GM19239 (cell line): Measurements from ENCODE around the gene USP21.
"Not testable (repeated sequence)": the region's sequence is repeated elsewhere in the genome, so short reads cannot be mapped to it uniquely, and the experiment has no call there.

Experiments used
- DNase-seq: peaks from one replicate; pipeline ENCODE4 v3.0.0; 2011; ENCODE audit warnings: low spot score; ENCODE audit not compliant: insufficient read length
- FAIRE-seq: peaks from 2 replicates; lab custom pipeline; 2011; peaks lifted over from hg19 to GRCh38; lab: Jason Lieb, UNC

USP21 gene, protein sequence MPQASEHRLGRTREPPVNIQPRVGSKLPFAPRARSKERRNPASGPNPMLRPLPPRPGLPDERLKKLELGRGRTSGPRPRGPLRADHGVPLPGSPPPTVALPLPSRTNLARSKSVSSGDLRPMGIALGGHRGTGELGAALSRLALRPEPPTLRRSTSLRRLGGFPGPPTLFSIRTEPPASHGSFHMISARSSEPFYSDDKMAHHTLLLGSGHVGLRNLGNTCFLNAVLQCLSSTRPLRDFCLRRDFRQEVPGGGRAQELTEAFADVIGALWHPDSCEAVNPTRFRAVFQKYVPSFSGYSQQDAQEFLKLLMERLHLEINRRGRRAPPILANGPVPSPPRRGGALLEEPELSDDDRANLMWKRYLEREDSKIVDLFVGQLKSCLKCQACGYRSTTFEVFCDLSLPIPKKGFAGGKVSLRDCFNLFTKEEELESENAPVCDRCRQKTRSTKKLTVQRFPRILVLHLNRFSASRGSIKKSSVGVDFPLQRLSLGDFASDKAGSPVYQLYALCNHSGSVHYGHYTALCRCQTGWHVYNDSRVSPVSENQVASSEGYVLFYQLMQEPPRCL

DNA sequence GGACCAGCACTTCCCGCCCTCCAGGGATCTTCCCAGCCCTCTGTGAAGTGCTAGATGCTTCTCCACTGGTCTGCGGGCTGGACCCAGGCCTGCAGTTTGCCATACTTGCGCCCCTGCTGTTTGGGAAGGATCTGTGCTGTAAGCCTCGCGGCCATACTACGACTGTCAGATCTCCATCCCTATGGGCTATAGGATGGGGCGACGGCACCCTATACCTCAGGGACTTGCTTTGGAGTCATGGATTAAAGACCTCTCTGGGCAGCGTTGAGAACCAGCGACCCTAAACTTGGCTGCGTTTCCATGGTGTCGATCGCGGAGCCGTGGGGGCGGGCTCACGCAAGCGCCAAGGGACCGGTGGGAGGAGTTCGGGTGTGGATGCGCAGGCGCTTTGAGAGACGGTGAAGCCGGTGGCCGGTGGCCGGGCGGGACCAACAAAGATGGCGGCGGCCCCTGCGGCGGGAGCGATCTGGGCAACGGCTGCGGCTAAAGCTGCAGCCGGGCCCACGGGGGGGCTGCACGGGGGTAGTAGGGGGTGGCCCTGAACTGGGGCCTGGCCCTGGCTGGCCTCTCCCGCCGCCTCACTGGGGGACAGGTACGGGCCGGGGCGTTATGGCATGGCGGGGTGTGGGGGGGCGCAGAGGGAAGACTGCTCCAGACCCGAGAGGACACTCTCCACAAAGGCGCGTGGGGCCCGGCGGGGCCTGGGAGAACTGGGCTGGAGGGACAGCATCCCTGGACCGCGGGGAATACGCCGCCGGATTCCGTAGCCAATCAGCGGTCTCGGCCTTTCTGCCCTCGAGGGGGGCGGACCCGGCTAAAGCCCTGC lies at the start of gene USP21:
Gene USP21, plus strand, starts transcription at position 414 of the 826 bp plus-strand sequence. CDS start 1,141 bp downstream, outside the sequence.
- peak; percentile 90 for DNase-seq
- FAIRE-seq, result peak; percentile 80

DNA sequence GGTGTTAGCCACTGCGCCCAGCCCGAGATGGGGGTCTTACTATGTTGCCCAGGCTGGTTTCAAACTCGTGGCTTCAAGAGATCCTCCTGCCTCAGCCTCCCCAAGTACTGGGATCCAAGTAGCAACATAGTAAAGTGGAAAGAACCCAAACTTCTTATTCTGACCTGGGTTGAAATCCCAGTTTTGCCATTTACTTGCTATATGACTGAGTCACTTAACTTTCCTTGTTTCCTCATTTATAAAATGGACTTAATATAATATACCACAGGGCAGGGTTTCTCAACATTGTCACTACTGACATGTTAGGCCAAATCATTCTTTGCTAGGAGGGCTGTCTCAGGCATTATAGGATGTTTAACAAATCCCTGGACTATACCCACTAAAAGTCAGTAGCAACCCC lies 48.2 kb upstream of the USP21 start:
- FAIRE-seq, result no peak

DNA sequence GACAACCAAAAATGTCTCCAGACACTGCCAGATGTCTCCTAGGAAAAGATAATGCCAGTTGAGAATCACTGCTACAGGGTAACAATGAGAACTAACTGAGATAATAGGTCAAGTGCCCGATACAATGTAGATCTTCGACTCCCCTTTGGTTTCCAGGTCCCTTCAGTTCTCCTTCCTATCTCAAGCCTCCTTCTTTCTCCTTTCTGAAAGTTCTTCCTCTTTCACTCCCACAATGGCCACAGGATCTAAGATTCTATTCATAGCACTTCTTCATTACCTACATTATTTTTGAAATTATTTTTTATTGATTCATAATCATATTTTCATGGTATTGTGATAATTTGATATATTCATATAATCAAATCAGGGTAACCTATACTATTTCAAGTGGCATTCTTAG lies 47.8 kb upstream of the USP21 start:
- DNase-seq, result no peak

More for the DNA sequence above, 48.2 kb upstream of the USP21 start:
- no peak for DNase-seq

DNA sequence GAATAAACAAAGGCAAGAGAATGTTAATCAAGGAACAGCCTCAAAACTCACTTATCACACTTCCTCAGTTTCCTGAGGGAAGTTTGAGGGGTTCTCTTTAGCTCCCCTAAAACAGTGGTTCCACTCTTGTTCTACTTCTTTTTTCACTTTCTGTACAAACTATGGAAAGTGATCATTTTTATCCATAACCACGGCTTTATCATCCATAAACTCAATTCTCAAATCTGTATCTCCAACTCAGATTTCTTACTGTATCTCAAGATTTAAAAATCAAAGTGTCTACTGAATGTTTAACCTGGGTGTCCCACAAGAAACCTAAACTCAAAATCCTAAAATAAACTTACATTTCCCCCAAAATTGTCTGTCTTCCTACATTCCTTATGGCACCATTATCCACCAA lies 45.4 kb upstream of the USP21 start:
- no peak for DNase-seq
- FAIRE-seq, result no peak

More for the DNA sequence above, 47.8 kb upstream of the USP21 start:
- no peak for FAIRE-seq

DNA sequence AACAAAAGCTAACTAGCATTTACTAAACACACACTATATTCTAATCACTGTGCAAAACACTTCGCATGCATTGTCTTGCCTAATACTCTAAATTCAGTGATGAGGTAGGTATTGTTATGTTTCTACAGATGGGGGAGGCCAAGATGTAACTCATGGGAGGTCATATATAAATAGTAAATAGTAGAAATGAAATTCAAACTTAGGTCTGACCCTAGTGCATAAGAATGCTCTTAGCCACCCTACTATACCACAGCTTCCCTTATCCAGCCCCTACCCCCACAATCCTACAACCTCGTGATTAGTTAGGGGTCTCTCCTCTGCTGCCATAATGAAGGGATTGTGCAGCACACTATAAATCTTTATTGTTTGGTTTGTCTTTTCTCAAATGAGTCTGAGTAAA lies 44.7 kb upstream of the USP21 start:
- DNase-seq, result no peak
- no peak for FAIRE-seq

DNA sequence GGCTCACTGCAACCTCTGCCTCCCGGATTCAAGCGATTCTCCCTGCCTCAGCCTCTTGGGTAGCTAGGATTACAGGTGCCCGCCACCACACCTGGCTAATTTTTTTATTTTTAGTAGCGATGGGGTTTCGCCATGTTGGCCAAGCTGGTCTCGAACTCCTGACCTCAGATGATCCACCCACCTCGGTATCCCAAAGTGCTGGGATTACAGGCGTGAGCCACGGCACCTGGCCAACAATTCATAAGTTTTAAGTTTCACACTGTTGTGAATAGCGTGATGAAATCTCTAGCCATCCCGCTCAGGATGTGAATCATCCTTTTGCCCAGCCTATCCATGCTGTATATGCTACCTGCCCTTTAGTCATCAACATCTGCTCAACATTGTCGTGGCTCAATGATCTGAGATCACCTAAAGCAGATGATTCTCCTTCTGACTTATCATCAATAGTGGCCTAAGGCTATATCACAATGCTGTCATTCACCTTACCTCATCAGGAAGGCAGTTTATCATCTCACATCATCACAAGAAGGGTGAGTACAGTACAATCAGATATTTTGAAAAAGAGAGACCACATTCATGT lies 44.1 kb upstream of the USP21 start:
- DNase-seq, result no peak
- no peak for FAIRE-seq

DNA sequence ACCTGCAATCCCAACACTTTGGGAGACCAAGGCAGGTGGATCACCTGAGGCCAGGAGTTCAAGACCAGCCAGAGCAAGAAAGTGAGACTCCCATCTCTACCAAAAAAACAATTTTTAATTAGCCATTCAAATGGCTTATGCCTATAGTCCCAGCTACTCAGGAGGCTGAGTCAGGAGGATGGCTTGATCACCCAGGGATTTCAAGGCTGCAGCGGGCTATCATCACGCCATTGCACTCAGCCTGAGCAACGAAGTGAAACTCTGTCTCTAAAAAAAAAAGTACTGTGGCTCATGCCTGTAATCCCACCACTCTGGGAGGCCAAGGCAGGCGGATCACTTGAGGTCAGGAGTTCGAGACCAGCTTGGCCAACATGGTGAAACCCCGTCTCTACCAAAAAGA lies 43.3 kb upstream of the USP21 start:
- not testable (repeated sequence) for FAIRE-seq, DNase-seq

DNA sequence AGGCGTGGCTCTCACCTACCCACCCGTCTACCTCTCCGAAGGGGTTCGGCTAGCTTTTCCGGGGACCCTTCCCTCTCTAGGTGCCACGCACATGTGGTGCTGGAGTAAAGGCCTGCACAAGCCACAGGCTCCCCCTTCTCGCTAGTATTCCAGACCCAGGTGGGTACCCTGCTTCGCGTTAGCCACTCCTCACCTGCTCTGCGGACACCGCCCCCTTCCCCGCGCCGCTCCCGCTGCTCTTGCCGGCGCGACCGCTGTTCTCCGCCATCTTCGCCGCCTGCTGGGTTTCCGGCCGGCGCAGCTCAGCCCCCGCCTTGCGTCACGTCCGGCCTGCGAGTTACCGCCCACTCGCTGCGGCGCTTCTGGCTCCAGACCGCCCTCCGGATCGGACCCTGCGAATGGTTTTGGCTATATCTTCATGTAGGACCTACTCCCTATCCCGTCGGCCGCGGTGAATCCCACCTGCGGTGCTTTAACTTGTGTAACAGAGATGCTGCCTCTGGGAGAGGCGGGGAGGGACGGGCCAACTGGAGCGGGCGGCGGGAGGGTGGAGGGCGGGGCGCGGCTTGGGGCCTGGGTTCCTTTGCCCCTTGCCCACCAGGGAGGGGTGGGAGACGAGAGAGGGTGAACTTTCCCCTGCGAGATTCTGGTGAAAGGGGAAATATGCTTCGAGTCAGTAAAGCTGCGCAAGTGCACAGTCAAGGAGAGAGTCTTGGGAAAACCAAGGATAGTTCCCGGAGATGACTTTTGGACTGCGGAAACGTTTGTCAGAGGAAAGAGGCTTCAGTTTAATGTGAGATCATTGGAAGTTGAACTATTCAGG lies 41.3 kb upstream of the USP21 start, which contains the start of the genes NIT1 and PFDN2:
Gene NIT1, plus strand, starts transcription at position 347 of the 823 bp plus-strand sequence. Its CDS starts 72 bp downstream, at position 419.
Gene PFDN2, minus strand, starts transcription at position 279 of the 823 bp plus-strand sequence. Its CDS starts 11 bp downstream, at position 268.
- DNase-seq, result peak; percentile 85

DNA sequence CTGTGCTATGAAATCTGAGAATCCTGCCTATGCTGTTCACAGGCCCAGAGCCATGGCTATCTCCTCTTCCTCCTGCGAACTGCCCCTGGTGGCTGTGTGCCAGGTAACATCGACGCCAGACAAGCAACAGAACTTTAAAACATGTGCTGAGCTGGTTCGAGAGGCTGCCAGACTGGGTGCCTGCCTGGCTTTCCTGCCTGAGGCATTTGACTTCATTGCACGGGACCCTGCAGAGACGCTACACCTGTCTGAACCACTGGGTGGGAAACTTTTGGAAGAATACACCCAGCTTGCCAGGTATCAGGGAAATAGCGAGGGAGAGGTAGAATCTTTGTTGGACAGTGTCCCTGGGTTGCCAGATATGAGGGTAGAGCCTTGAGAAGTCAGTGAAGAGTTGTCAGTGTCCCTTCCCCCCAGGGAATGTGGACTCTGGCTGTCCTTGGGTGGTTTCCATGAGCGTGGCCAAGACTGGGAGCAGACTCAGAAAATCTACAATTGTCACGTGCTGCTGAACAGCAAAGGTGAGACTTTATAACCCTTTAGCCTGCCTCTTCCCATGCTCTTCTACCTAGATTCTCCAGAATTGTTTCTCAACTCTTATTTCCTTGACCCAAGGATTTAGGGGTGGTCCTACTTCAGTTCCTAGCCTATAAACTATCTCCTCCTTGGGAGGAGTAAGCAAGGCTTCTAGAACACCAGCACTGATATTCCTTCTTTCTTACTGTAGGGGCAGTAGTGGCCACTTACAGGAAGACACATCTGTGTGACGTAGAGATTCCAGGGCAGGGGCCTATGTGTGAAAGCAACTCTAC lies 40.0 kb upstream of the USP21 start:
- FAIRE-seq (peak; percentile 87), DNase-seq (no peak)

More for the DNA sequence above, 41.3 kb upstream of the USP21 start, which contains the start of the genes NIT1 and PFDN2:
- peak; percentile 96 for FAIRE-seq

DNA sequence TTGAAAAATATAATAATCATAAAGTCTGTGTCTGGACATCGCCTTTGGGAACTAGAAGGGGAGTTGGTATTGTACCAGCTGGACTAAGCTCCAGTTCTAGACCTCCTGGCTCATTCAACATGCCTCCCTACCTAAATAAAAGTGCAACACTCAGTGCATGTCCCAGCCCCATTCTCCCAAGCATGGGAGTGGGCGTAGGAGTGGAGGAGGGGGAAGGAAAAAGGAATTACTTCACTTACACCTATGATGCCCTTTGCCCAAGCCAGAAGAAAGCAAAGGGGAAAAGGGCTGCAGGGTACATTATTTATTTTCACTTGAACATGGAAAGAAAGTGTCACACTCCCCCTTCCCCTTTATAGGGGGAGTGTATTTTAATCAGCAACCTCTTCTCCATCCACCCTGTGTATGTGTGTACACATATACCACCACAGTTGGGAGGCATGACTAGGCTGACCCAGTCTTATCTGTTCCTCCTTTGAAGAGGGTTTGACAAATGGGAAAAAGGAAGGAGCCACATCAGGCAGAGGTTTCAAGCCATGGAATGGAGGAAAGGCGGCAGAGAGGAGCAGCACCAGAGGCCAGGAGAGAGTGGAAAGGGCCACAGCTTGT lies 38.2 kb upstream of the USP21 start:
- no peak for FAIRE-seq
- DNase-seq, result no peak

DNA sequence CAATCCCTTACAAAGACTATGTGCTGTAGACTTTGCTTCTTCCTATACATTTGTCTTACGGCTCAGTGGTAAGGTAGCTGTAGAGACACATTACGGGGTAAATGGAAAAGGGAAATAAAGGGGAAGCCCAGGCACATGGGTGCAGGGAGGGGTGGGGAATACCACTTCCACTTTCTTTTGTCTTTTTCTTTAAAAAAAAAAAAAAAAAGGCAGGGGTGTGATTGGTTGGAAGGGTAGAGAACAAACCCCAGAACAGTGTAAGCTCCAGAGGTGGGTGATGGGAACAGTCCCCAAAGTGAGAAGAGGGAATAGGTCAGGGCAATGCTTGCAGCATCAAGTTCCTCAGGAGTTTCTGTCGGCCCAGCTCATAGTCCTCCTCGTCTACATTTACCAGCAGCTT lies 37.5 kb upstream of the USP21 start:
- FAIRE-seq (no peak), DNase-seq (no peak)

DNA sequence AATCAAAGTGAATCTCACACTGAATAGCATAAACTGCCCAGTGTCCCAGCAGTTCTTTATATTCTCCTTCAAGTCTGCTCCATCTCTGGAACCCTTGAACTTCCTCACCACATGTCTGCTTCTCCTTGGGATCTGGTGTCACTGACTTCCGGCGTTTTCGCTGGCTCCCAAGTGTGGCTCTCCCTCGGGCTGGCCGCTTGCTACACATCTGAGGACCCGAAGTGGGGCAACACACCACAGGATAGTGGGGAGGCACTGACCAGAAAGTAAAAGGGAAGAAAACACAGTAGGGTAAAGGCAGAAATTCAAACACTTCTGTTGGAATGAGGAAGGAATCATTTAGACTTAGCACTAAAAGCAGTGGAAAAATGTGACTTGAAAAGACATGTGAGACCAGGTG lies 36.3 kb upstream of the USP21 start:
- DNase-seq, result no peak
- FAIRE-seq, result no peak

DNA sequence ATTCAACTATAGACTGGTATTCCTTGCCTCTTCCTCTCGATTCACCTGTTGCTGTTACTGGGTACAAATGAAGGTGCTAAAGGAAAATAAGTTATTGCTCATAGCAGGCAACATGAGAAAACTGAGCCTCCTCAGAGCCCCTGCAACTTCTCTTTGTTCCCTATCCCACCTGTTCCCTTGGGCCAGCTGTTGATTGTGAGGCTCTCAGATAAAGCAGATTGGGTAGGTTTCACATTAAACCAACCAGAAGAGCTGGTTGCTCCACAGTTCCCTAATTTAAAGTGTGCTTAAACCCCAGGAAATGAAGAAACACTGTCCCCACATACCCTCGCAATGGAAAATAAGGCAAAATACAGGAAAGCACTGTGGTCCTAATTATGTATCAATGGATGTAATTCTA lies 31.7 kb upstream of the USP21 start:
- no peak for FAIRE-seq
- no peak for DNase-seq

DNA sequence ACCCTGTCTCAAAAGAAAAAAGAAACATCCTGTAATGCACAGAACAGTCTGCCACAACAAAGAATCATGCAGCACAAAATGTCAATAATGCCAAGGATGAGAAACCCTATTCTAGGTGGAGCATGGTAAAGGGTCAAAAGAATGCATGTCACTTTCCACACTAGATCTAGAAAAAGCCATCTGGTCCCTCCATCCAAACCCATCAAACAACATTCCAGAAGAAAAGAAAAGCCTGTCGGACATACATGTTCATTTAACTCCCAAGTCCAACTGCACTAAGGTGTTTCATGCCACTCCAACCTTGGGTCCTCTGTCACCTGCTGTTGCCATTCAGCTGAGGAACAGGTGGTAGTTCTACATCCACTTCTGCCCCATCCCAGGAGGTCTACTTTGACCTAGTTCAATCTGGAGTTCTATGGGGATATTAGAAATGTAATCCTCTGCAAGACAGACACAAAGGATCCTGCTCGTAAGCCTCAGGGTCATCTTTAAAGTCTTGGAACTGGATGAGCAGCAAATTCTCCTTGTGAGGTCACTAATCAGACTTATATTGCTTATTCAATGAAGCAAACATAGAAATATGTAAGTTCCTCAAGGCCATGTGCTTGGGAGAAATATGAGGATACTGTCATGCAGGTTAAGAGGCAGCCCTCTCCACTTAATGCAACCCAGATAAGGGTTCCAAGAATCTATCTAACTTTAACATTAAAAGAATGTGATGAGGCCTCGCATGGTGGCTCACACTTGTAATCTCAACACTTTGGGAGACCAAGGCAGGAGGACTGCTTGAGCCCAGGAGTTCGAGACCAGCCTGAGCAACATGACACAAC lies 30.5 kb upstream of the USP21 start:
- FAIRE-seq (no peak), DNase-seq (no peak)

DNA sequence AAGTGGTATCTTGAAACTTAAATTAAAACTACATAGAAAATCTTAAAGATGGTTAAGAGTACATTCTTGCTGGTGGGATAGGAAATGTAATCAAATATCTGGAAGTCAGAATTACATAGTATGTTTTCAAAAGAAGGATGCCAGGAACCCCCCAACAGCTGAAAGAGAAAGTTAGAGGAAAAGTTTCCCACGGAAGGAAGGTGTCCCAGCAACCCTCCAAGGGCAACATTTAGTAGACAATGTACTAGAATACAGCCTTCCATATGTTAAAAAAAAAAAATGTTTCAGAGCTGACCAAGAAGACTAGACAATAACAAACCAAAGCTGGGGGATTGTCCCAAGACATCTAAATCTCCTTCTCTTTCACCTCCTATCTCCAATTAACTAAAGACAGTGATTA lies 29.0 kb upstream of the USP21 start:
- DNase-seq (no peak), FAIRE-seq (no peak)

DNA sequence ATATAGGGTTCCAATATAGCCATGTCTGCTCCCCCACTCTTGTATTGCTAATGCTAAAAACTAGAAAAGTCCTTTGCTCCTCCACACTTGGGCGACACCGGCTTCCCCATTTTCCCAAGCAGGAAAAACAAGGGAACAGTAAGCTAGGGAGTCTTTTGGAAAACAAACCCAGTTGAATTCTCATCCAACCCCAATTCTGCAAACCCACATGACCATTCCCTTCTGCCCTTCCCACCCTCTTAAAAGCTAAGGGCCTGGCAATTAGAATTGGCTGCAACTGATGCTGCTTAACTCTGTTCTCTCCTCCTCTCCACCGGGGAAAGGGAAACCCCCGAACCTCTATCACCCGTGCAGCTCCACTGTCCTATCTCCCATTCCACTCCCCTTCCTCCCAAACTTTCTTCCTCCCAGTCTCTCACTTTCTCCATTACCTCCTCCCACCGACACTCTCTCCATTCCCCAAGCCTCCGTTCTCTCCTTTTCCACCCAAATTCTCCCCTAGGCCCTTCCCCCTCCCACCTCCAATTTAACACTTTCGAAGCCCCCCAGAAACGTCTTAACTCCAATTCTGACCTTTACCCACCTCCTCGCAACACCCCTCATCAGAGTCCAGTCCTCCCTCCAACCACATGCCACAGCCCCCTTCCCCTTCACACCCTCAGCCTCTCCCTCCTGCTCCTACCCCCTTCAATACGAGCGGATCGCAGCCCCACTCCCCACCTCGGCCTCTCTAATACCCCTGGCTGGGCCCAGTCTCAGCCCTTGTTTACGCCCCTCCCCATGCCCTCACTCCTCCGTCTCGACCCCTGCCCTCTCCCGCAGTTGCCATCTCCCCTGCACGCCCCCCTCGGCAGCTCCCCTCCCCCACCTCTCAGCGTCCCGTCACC lies 27.5 kb upstream of the USP21 start:
- FAIRE-seq, result no peak
- DNase-seq, result no peak
